ENCODE results near the gene TASL. TPM values are rescaled to one million over a fixed set of nuclear protein-coding genes. Genes with fewer than 3 reads are reported as not detected.

Gene TASL
- total RNA-seq, 1 experiment from 2014 or later = not detected

DNA sequence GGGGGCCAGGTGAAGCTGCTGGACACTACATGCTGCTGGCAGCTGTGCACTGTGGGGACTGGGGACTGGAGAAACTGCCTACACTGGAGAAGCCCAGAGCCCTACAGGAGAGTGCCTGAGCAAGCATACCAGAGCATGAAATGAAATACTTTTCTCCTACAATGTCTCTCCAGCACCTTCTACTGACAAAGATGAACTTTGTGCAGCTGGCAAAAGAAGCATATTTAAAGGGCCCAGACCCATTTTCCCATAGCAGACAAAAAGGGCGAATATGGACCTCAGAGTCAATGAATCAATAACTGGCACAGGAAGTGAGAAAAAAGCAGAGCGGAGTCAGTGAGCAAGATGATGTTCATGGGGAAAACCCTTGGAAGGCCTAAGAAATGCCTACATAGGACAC is 44.8 kb upstream of the TASL start:
- H3K36me3 ChIP-seq (ENCODE audit: control insufficient read depth, insufficient read depth, low read length) = no peaks in the 10 kb centered on the region
- no TSS peak for BruUV-seq (replicated peaks)
- no peaks in the 10 kb centered on the region for H3K27me3 ChIP-seq (ENCODE audit: control insufficient read depth, insufficient read depth, low read length)
- H3K4me1 ChIP-seq (ENCODE audit: control insufficient read depth, insufficient read depth, low read length) = no peaks in the 10 kb centered on the region
- H3K9me3 ChIP-seq (ENCODE audit: control insufficient read depth, insufficient read depth, low read depth, low read length) = no peaks in the 10 kb centered on the region
- POLR2A ChIA-PET = no interaction called here
- in situ Hi-C loops (cut with HindIII; ENCODE audit: low pct_unique_long_range_greater_than_20kb, low sequenced_read_pairs) = no loop called here
- ATAC-seq (no peak), DNase-seq (ENCODE audit: low read depth, low spot score) (no peak)
- no peak overlapping the region for H3K4me3 ChIP-seq (ENCODE audit: low read depth in 2 of 2, low read length in 2 of 2)
- H3K27ac ChIP-seq (ENCODE audit: low read length) = no peak overlapping the region
- CTCF ChIA-PET = no interaction called here
- intact Hi-C loops (cut with micrococcal nuclease; ENCODE audit: unreplicated experiment) = no loop called here
- TF ChIP-seq, protein P1, sequence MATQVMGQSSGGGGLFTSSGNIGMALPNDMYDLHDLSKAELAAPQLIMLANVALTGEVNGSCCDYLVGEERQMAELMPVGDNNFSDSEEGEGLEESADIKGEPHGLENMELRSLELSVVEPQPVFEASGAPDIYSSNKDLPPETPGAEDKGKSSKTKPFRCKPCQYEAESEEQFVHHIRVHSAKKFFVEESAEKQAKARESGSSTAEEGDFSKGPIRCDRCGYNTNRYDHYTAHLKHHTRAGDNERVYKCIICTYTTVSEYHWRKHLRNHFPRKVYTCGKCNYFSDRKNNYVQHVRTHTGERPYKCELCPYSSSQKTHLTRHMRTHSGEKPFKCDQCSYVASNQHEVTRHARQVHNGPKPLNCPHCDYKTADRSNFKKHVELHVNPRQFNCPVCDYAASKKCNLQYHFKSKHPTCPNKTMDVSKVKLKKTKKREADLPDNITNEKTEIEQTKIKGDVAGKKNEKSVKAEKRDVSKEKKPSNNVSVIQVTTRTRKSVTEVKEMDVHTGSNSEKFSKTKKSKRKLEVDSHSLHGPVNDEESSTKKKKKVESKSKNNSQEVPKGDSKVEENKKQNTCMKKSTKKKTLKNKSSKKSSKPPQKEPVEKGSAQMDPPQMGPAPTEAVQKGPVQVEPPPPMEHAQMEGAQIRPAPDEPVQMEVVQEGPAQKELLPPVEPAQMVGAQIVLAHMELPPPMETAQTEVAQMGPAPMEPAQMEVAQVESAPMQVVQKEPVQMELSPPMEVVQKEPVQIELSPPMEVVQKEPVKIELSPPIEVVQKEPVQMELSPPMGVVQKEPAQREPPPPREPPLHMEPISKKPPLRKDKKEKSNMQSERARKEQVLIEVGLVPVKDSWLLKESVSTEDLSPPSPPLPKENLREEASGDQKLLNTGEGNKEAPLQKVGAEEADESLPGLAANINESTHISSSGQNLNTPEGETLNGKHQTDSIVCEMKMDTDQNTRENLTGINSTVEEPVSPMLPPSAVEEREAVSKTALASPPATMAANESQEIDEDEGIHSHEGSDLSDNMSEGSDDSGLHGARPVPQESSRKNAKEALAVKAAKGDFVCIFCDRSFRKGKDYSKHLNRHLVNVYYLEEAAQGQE (IDR thresholded peaks at IDR 0.05; ENCODE audit: insufficient read depth in 1 of 2, low read depth in 2 of 2, low read length in 1 of 2) = no peak
- TF ChIP-seq POLR2AphosphoS5 (IDR thresholded peaks at IDR 0.05; ENCODE audit: low read depth, low read length) (no peak), SIN3A (IDR thresholded peaks at IDR 0.05; ENCODE audit: borderline replicate concordance, insufficient read depth, low read depth, low read length) (no peak), TCF7L2 (IDR thresholded peaks at IDR 0.05; ENCODE audit: low read depth, low read length) (no peak)
- TF ChIP-seq, protein P2, sequence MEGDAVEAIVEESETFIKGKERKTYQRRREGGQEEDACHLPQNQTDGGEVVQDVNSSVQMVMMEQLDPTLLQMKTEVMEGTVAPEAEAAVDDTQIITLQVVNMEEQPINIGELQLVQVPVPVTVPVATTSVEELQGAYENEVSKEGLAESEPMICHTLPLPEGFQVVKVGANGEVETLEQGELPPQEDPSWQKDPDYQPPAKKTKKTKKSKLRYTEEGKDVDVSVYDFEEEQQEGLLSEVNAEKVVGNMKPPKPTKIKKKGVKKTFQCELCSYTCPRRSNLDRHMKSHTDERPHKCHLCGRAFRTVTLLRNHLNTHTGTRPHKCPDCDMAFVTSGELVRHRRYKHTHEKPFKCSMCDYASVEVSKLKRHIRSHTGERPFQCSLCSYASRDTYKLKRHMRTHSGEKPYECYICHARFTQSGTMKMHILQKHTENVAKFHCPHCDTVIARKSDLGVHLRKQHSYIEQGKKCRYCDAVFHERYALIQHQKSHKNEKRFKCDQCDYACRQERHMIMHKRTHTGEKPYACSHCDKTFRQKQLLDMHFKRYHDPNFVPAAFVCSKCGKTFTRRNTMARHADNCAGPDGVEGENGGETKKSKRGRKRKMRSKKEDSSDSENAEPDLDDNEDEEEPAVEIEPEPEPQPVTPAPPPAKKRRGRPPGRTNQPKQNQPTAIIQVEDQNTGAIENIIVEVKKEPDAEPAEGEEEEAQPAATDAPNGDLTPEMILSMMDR (IDR thresholded peaks at IDR 0.05) = no peak

DNA sequence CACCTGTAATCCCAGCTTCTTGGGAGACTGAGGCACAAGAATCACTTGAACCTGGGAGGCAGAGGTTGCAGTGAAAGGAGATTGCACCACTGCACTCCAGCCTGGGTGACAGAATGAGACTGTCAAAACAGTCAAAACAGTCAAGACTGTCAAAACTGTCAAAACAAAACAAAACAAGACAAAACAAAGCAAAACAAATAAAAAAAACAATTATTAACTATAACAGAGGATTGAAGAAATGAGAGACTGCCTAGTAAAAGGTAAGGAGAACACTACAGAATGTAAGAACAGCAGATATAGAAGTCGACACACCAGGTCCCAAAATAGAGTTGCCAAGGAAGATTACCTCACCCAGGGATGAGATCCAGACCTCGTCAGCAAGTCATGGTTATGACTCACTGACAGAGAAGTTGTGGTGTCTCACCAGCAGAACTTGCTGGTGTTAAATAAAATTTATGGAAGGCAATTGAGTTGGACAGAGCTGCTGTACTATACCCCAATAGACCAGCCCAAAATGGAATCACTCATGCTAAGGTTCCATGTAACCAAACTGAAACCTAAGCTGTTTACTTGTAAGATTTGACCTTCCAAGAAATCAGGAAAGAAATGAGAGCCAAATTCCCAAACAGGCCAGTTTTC is 43.5 kb upstream of the TASL start:
- ATAC-seq = no peak
- BruUV-seq (replicated peaks) = no TSS peak

More for the DNA sequence above, 43.5 kb upstream of the TASL start:
- TF ChIP-seq SIN3A (IDR thresholded peaks at IDR 0.05; ENCODE audit: borderline replicate concordance, insufficient read depth, low read depth, low read length) (no peak), POLR2AphosphoS5 (IDR thresholded peaks at IDR 0.05; ENCODE audit: low read depth, low read length) (no peak), TCF7L2 (IDR thresholded peaks at IDR 0.05; ENCODE audit: low read depth, low read length) (no peak)
- TF ChIP-seq, protein P1 (IDR thresholded peaks at IDR 0.05; ENCODE audit: insufficient read depth in 1 of 2, low read depth in 2 of 2, low read length in 1 of 2) = no peak
- TF ChIP-seq, protein P2 (IDR thresholded peaks at IDR 0.05) = no peak
- Histone ChIP-seq H3K27ac (ENCODE audit: low read length) (no peak overlapping the region), H3K27me3 (ENCODE audit: control insufficient read depth, insufficient read depth, low read length) (no peaks in the 10 kb centered on the region), H3K36me3 (ENCODE audit: control insufficient read depth, insufficient read depth, low read length) (no peaks in the 10 kb centered on the region), H3K4me3 (ENCODE audit: low read depth in 2 of 2, low read length in 2 of 2) (no peak overlapping the region), H3K4me1 (ENCODE audit: control insufficient read depth, insufficient read depth, low read length) (no peaks in the 10 kb centered on the region), H3K9me3 (ENCODE audit: control insufficient read depth, insufficient read depth, low read depth, low read length) (no peaks in the 10 kb centered on the region)
- in situ Hi-C loops (cut with HindIII; ENCODE audit: low pct_unique_long_range_greater_than_20kb, low sequenced_read_pairs) = no loop called here
- intact Hi-C loops (cut with micrococcal nuclease; ENCODE audit: unreplicated experiment) = no loop called here
- POLR2A ChIA-PET = interaction anchor here (0.6 kb wide), 1 partner anchor 24 kb away, joined by 3 read pairs; no protein-coding TSS in a partner anchor
- DNase-seq (ENCODE audit: low read depth, low spot score) = no peak
- CTCF ChIA-PET = no interaction called here

Measured in Panc1 (cell line).